Measurements from ENCODE around the gene GMPPA. TPM values are rescaled to one million over a fixed set of nuclear protein-coding genes. Genes with fewer than 3 reads are reported as not detected.

Gene GMPPA
- total RNA-seq, 1 experiment from 2014 or later: 78.1 TPM

GRCh38 chr2:219467736-219468075 lies 31.0 kb upstream of the GMPPA start:
- H4K20me1 ChIP-seq (ENCODE audit: low read length): no peaks in the 10 kb centered on the region
- no peaks in the 10 kb centered on the region for H3K9me2 ChIP-seq (replicated peaks; ENCODE audit: low read length)
- H3K36me3 ChIP-seq (ENCODE audit: low read depth, low read length): peaks cover 3% of the 10 kb centered on the region; the same call in 1 of the 2 replicates
- no peak overlapping the region for H3K27ac ChIP-seq (ENCODE audit: low read length)
- no peaks in the 10 kb centered on the region for H3K27me3 ChIP-seq (ENCODE audit: low read length)
- TF ChIP-seq CTCF (conservative IDR thresholded peaks at IDR 0.05; ENCODE audit: low read depth, low read length): no peak
- no peak overlapping the region for H3K4me3 ChIP-seq (ENCODE audit: low read length)
- no peaks in the 10 kb centered on the region for H3K79me2 ChIP-seq (ENCODE audit: low read length)
- intact Hi-C loops (cut with micrococcal nuclease): no loop called here
- DNase-seq (no peak), ATAC-seq (peak; percentile 60)
- BruUV-seq (replicated peaks): no TSS peak
- POLR2A ChIA-PET (ENCODE audit: unreplicated experiment): interaction anchor here (0.6 kb wide), 1 partner anchor 42 kb away, joined by 3 read pairs; no protein-coding TSS in a partner anchor
- H3K9ac ChIP-seq (ENCODE audit: low read length): no peak overlapping the region
- peaks cover 15% of the 10 kb centered on the region; the same call in 1 of the 2 replicates for H3K4me1 ChIP-seq (ENCODE audit: insufficient read depth, low read length)
- CTCF ChIA-PET: no interaction called here
- H3K9me3 ChIP-seq (ENCODE audit: low read length): no peaks in the 10 kb centered on the region
- no peak overlapping the region for H2AFZ ChIP-seq (ENCODE audit: low read length)
- no peaks in the 10 kb centered on the region for H3F3A ChIP-seq (ENCODE audit: low read length, unreplicated experiment)
- no peak overlapping the region for H3K4me2 ChIP-seq (ENCODE audit: low read length)

- BruUV-seq (replicated peaks): no TSS peak
- ATAC-seq: no peak
- Histone ChIP-seq H3K4me3 (ENCODE audit: low read length) (no peak overlapping the region), H3K79me2 (ENCODE audit: low read length) (no peaks in the 10 kb centered on the region), H3K4me2 (ENCODE audit: low read length) (no peak overlapping the region), H3K27me3 (ENCODE audit: low read length) (no peaks in the 10 kb centered on the region), H3K27ac (ENCODE audit: low read length) (no peak overlapping the region), H3F3A (ENCODE audit: low read length, unreplicated experiment) (no peaks in the 10 kb centered on the region), H3K9me3 (ENCODE audit: low read length) (no peaks in the 10 kb centered on the region), H4K20me1 (ENCODE audit: low read length) (no peaks in the 10 kb centered on the region), H3K9ac (ENCODE audit: low read length) (no peak overlapping the region), H2AFZ (ENCODE audit: low read length) (no peak overlapping the region), H3K4me1 (ENCODE audit: insufficient read depth, low read length) (peaks cover 15% of the 10 kb centered on the region; the same call in 1 of the 2 replicates), H3K36me3 (ENCODE audit: low read depth, low read length) (peaks cover 3% of the 10 kb centered on the region; the same call in 1 of the 2 replicates), H3K9me2 (replicated peaks; ENCODE audit: low read length) (no peaks in the 10 kb centered on the region)
- CTCF ChIA-PET: no interaction called here
- POLR2A ChIA-PET (ENCODE audit: unreplicated experiment): no interaction called here
- DNase-seq: no peak
- TF ChIP-seq EZH2phosphoT487 (IDR thresholded peaks at IDR 0.05; ENCODE audit: borderline replicate concordance, low read length) (no peak), EZH2 (IDR thresholded peaks at IDR 0.05; ENCODE audit: low read length, unreplicated experiment) (no peak), CTCF (conservative IDR thresholded peaks at IDR 0.05; ENCODE audit: low read depth, low read length) (no peak)
- intact Hi-C loops (cut with micrococcal nuclease): no loop called here
These were observed 30.1 kb upstream of the GMPPA start for GRCh38 chr2:219468410-219469185.

- no peak overlapping the region for H2AFZ ChIP-seq (ENCODE audit: low read length)
- no peak overlapping the region for H3K27ac ChIP-seq (ENCODE audit: low read length)
- H3K4me1 ChIP-seq (ENCODE audit: insufficient read depth, low read length): peaks cover 15% of the 10 kb centered on the region; the same call in 1 of the 2 replicates
- intact Hi-C loops (cut with micrococcal nuclease): no loop called here
- ChIA-PET CTCF (no interaction called here), POLR2A (ENCODE audit: unreplicated experiment) (no interaction called here)
- no peaks in the 10 kb centered on the region for H3F3A ChIP-seq (ENCODE audit: low read length, unreplicated experiment)
- no peaks in the 10 kb centered on the region for H3K79me2 ChIP-seq (ENCODE audit: low read length)
- ATAC-seq (peak; percentile 84), DNase-seq (peak; percentile 50)
- no peak overlapping the region for H3K4me2 ChIP-seq (ENCODE audit: low read length)
- H3K27me3 ChIP-seq (ENCODE audit: low read length): no peaks in the 10 kb centered on the region
- TF ChIP-seq EZH2phosphoT487 (IDR thresholded peaks at IDR 0.05; ENCODE audit: borderline replicate concordance, low read length): no peak
- TF ChIP-seq CTCF (conservative IDR thresholded peaks at IDR 0.05; ENCODE audit: low read depth, low read length): no peak
- TF ChIP-seq EZH2 (IDR thresholded peaks at IDR 0.05; ENCODE audit: low read length, unreplicated experiment): no peak
- H4K20me1 ChIP-seq (ENCODE audit: low read length): no peaks in the 10 kb centered on the region
- no peak overlapping the region for H3K9ac ChIP-seq (ENCODE audit: low read length)
- H3K9me2 ChIP-seq (replicated peaks; ENCODE audit: low read length): no peaks in the 10 kb centered on the region
- BruUV-seq (replicated peaks): no TSS peak
- peaks cover 2% of the 10 kb centered on the region; the same call in 1 of the 2 replicates for H3K36me3 ChIP-seq (ENCODE audit: low read depth, low read length)
- no peak overlapping the region for H3K4me3 ChIP-seq (ENCODE audit: low read length)
- H3K9me3 ChIP-seq (ENCODE audit: low read length): no peaks in the 10 kb centered on the region
These were observed 29.4 kb upstream of the GMPPA start for GRCh38 chr2:219469186-219469724.

Measured in PC-3 (cell line).